Small intestine (tissue), 7 donors: ENCODE measurements around the gene KIF16B. TPM values are rescaled to one million over a fixed set of nuclear protein-coding genes. Genes with fewer than 3 reads are reported as not detected.
A peak's percentile ranks its signal among the peaks of the same experiment; 100 is the strongest.

Source experiments
- DNase-seq, 2 donors: peaks; one replicate each; pipeline versions ENCODE4 v3.0.0 to v3.0.0-alpha.2; 2013
- FAIRE-seq: peaks from 2 replicates; lab custom pipeline; 2012; peaks lifted over from hg19 to GRCh38; lab: Jason Lieb, UNC
- H3K27ac ChIP-seq, 3 donors: one replicate each; pipeline ENCODE4 v1.5.1; 2013; ENCODE audit warnings: low read length in 2 of 3, mild to moderate bottlenecking in 2 of 3, control low read depth in 1 of 3, inconsistent platforms in 1 of 3, low read depth in 1 of 3, moderate library complexity in 1 of 3
- H3K27me3 ChIP-seq, 3 donors: one replicate each; pipeline ENCODE4 v1.6.1; 2013; ENCODE audit warnings: low read length in 3 of 3, inconsistent platforms in 1 of 3; ENCODE audit not compliant: control insufficient read depth in 3 of 3, insufficient read depth in 3 of 3
- H3K36me3 ChIP-seq, 3 donors: one replicate each; pipeline ENCODE4 v1.6.1; 2013; ENCODE audit warnings: low read length in 3 of 3, inconsistent platforms in 1 of 3, low read depth in 1 of 3, mild to moderate bottlenecking in 1 of 3, moderate library complexity in 1 of 3; ENCODE audit not compliant: control insufficient read depth in 3 of 3, insufficient read depth in 2 of 3
- H3K4me1 ChIP-seq, 3 donors: one replicate each; pipeline ENCODE4 v1.6.1; 2013; ENCODE audit warnings: low read length in 2 of 3, inconsistent platforms in 1 of 3, low read depth in 1 of 3, mild to moderate bottlenecking in 1 of 3, moderate library complexity in 1 of 3; ENCODE audit not compliant: control insufficient read depth in 3 of 3, insufficient read depth in 2 of 3
- H3K4me3 ChIP-seq, 3 donors: one replicate each; pipeline ENCODE4 v1.5.1; 2013; ENCODE audit warnings: low read length in 3 of 3, control low read depth in 1 of 3, inconsistent platforms in 1 of 3, low read depth in 1 of 3, mild to moderate bottlenecking in 1 of 3, moderate library complexity in 1 of 3
- H3K9me3 ChIP-seq, 2 donors: one replicate each; pipeline ENCODE4 v1.6.1; 2013; ENCODE audit warnings: low read depth in 1 of 2, low read length in 1 of 2; ENCODE audit not compliant: control insufficient read depth in 2 of 2, insufficient read depth in 1 of 2
- WGBS, 3 donors: extraction: QIAGEN DNeasy Blood & Tissue Kit; methylation state at CpG; one replicate each; pipeline ENCODE4 v1.1.7; 2013; 5-methylcytosine and 5-hydroxymethylcytosine counted together
- polyA plus RNA-seq, 4 donors: library from polyadenylated mRNA; stranded (reverse) in 3 of 4; unstranded in 1 of 4; fragments of 200-250 nt in 3 of 4; fragments of 120-200 nt in 1 of 4; gene quantifications; one replicate each; pipeline versions ENCODE4 v1.2.1 to v1.2.3, GENCODE V29; 2013
- donor health status: healthy with polysubstance abuse.
- donor health status: control.
- donor health status: control.
- donor health status: Bipolar disorder and iron deficiency.
- donor health status: healthy.

Gene KIF16B
- polyA plus RNA-seq, 4 donors = 12.4 to 46.7 (median 28.0) TPM

DNA sequence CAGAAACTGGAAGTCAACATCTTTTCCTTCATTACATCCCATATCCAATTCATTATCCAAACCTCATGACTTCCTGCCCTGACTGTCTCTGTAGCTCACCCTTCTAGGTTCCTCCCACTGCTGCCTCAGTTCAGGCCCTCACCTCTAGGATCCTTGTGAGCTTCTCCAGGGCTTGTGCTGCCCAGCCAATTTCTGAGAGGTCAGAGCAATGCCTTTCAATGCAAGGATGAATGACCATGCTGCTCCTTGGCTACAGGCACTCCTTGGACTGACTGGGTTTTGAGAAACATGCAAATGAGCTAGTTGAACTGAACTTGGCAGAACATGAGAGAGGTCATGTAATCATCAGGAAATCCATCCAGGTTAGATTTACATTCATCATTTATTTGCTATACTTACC is 173.4 kb downstream of the KIF16B start:
- H3K27ac ChIP-seq = no peak overlapping the region
- no peaks in the 10 kb centered on the region for H3K4me1 ChIP-seq
- no peak overlapping the region for H3K4me3 ChIP-seq
- H3K9me3 ChIP-seq = no peaks in the 10 kb centered on the region
- no peak for DNase-seq
- H3K36me3 ChIP-seq = peaks cover 2 to 14% (median 11%) of the 10 kb centered on the region in 3 donors
- FAIRE-seq = no peak
- no peaks in the 10 kb centered on the region for H3K27me3 ChIP-seq

DNA sequence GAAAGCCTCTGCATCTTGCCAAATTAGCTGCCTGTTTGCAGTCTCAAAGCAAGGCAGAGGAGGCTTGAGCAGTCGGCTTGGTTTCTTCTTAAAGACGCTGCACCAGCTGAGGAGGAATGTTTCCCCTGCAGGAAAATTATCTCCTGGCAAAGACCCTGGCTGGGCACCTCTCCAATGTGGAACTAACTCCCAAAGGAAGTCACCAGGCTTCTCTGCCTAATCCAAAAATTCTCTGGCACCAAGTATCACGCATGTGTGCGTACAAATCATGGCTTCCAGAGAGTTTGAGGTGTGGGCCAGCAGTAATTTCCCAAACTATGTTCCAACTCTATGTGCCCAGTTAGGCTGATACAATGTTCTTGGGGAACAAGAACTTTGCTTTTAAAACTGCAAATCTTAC is 176.2 kb downstream of the KIF16B start:
- H3K4me1 ChIP-seq = peaks cover 0 to 4% (median 2%) of the 10 kb centered on the region in 3 donors
- 66 to 88% (median 77%) methylated on average over 4 of the region's 4 CpGs for WGBS, 3 donors
- no peaks in the 10 kb centered on the region for H3K27me3 ChIP-seq
- DNase-seq = no peak
- no peak for FAIRE-seq
- H3K4me3 ChIP-seq = no peak overlapping the region
- H3K36me3 ChIP-seq = peaks cover 0 to 9% (median 2%) of the 10 kb centered on the region in 3 donors
- no peaks in the 10 kb centered on the region for H3K9me3 ChIP-seq
- H3K27ac ChIP-seq = no peak overlapping the region

DNA sequence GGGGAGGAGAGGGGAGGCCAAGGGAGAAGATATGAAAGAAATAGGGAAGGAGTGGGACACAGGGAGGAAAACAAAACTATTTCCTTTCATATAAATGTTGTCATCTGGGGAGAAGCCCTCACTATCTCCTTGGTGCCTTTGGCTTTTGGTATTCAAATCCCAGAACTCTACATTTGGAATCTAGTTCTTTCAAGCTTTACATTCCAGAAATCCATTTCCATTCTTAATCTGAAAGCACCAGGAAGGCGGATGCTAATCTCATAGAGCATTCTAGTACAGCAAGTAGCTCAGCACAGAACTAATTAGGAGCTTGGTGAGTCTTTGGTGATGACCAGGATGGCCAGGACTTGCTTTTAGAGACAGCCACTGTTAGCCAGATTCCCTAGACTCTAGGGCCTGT is 177.9 kb downstream of the KIF16B start:
- FAIRE-seq = no peak
- H3K4me1 ChIP-seq = peaks cover 0 to 4% (median 2%) of the 10 kb centered on the region in 3 donors
- no peak overlapping the region for H3K4me3 ChIP-seq
- WGBS, 3 donors = 82 to 97% (median 91%) methylated on average over 1 of the region's 1 CpG
- H3K27me3 ChIP-seq = no peaks in the 10 kb centered on the region
- peaks cover 0 to 13% (median 3%) of the 10 kb centered on the region in 3 donors for H3K36me3 ChIP-seq
- no peak for DNase-seq
- no peak overlapping the region for H3K27ac ChIP-seq
- H3K9me3 ChIP-seq = no peaks in the 10 kb centered on the region

DNA sequence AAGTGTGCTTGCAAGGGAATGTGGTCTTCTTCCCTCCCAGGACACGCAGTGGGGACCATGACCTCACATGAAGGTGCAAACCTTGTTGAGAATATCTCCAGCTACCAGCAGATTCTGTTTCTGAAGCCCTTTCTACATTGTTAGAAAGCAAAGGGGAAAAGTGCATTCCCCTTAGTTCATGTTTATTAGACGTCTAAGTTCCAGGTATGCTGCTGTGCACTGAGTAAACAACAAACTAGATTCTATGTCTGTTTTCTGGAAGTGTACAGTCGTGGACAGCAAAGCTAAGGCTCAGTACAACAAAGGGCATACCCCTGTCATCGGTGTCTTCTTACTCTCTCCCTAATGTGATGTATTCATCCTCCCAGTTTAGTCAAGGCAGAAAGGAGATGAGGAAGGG is 178.5 kb downstream of the KIF16B start:
- H3K27ac ChIP-seq = no peak overlapping the region
- WGBS, 3 donors = 75 to 88% (median 88%) methylated on average over 4 of the region's 4 CpGs
- H3K9me3 ChIP-seq = no peaks in the 10 kb centered on the region
- H3K4me1 ChIP-seq = peaks cover 0 to 4% (median 2%) of the 10 kb centered on the region in 3 donors
- no peak overlapping the region for H3K4me3 ChIP-seq
- H3K36me3 ChIP-seq = peaks cover 0 to 11% (median 3%) of the 10 kb centered on the region in 3 donors
- DNase-seq = no peak
- no peak for FAIRE-seq
- no peaks in the 10 kb centered on the region for H3K27me3 ChIP-seq

DNA sequence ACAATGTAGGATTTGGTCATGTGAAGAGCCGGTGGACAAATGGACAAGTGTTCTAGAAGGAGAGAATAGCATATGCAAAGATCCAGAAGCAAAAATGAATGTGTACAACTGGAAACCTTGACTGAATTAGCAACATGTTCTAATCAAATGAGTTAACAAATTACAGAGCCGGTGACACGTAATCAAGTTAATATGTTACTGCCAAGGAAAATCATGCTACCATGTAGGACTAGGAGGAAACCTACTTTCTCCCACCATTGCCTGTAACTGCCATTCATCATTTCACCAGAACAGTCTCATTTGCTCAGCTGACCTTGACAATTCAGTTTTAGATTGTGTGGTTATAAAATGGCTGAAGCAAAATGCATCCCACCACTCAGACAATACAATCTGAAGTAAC is 179.4 kb downstream of the KIF16B start:
- peaks cover 0 to 4% (median 2%) of the 10 kb centered on the region in 3 donors for H3K4me1 ChIP-seq
- H3K9me3 ChIP-seq = no peaks in the 10 kb centered on the region
- 64 to 87% (median 64%) methylated on average over 3 of the region's 3 CpGs for WGBS, 3 donors
- no peak overlapping the region for H3K27ac ChIP-seq
- DNase-seq (peak in 1 of 2 donors; percentile 20), FAIRE-seq (no peak)
- no peaks in the 10 kb centered on the region for H3K27me3 ChIP-seq
- peaks cover 0 to 5% (median 3%) of the 10 kb centered on the region in 3 donors for H3K36me3 ChIP-seq
- H3K4me3 ChIP-seq = no peak overlapping the region

DNA sequence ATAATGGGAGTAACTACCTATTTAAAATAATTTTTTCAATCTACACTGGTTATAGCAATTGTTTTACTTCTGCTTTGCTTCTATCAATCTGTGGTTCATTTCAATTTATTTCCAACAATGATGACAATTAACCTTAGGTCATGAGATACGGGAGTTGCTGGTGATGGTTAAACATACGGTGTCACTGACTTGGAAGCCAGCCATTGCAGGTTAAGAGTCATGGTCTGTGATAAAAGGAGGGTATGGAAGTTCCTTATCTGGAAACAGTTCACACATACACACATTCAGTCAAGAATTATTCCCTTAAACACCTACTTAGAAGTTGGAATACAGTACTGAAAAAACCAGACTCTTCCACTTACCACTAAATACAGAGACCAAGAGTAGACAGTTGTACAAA is 180.0 kb downstream of the KIF16B start:
- FAIRE-seq (peak; percentile 72), DNase-seq (peak; percentile 32 to 78)
- Histone ChIP-seq H3K4me3 (no peak overlapping the region), H3K4me1 (peaks cover 0 to 4% (median 2%) of the 10 kb centered on the region in 3 donors), H3K27me3 (no peaks in the 10 kb centered on the region), H3K27ac (no peak overlapping the region), H3K36me3 (peaks cover 0 to 7% (median 3%) of the 10 kb centered on the region in 3 donors), H3K9me3 (no peaks in the 10 kb centered on the region)
- WGBS, 3 donors = 14 to 56% (median 33%) methylated on average over 2 of the region's 2 CpGs

DNA sequence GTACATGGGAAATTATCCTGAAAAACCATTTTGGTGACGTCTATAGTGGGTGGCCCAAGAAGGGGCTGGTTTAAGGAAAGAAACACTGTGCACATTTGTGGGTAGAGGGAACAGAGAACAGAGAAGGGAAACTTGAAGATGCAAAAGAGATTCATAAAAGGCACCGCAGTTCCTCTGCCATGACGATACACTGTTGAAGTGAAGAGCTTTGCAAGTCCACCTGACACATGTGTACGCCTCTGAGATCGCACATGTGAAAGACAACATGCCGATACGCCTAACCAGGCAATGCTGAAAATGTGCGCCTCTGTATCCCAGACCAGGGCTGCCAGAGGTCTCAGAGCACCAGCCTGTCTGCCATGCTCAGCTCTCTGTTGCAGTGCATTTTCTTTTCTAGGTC is 180.9 kb downstream of the KIF16B start:
- no peak overlapping the region for H3K27ac ChIP-seq
- FAIRE-seq (no peak), DNase-seq (no peak)

DNA sequence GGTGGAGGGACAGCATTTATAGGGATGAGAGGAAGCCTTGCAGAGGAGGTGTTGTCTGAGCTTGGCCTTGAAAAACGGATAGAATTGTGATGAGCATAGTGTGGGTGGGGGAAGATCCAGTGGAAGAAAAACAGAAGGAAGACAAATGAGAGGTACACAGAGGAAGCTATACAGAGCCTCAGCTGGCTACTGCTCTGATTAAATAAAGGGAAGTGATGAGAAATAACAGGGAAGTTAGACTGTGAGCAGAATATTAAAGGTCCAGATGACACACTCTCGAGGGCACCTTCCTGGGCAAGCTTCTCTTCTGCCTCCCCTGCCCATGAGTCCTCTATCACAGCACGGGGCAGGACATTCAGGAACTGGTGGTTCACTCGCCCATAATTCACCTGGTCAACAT is 182.3 kb downstream of the KIF16B start:
- DNase-seq (no peak), FAIRE-seq (no peak)
- WGBS, 3 donors = 74 to 91% (median 77%) methylated on average over 4 of the region's 4 CpGs
- peaks cover 0 to 4% (median 2%) of the 10 kb centered on the region in 3 donors for H3K4me1 ChIP-seq
- H3K36me3 ChIP-seq = peaks cover 3 to 9% (median 5%) of the 10 kb centered on the region in 3 donors
- no peaks in the 10 kb centered on the region for H3K9me3 ChIP-seq
- no peaks in the 10 kb centered on the region for H3K27me3 ChIP-seq
- H3K27ac ChIP-seq = no peak overlapping the region
- H3K4me3 ChIP-seq = no peak overlapping the region

More for the DNA sequence above, 180.9 kb downstream of the KIF16B start:
- Histone ChIP-seq H3K4me1 (peaks cover 0 to 4% (median 2%) of the 10 kb centered on the region in 3 donors), H3K36me3 (peaks cover 3 to 9% (median 3%) of the 10 kb centered on the region in 3 donors), H3K9me3 (no peaks in the 10 kb centered on the region), H3K4me3 (no peak overlapping the region), H3K27me3 (no peaks in the 10 kb centered on the region)
- WGBS, 3 donors = 88 to 97% (median 89%) methylated on average over 8 of the region's 8 CpGs

DNA sequence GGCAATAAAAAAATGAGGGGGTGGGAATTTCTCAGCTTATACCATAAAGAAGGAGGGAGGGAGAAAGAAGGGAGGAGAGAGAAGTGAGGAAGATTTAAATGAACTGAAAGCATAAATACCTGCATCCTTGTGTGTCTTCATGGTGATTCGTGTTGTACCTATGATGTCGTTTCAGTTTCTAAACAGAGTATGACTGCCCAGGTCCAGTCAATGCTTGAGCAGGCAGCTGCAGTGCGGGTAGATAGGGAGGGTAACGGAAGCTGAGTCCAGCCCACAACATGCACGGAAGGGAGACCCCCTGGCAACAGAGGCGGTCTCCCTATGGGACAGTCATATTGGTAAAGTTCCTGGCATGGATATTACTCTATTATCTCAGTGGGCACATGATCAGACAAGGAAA is 184.5 kb downstream of the KIF16B start:
- Histone ChIP-seq H3K27ac (no peak overlapping the region), H3K27me3 (no peaks in the 10 kb centered on the region), H3K36me3 (peaks cover 3 to 12% (median 5%) of the 10 kb centered on the region in 3 donors), H3K9me3 (no peaks in the 10 kb centered on the region), H3K4me3 (no peak overlapping the region), H3K4me1 (peaks cover 0 to 2% (median 0%) of the 10 kb centered on the region in 3 donors)
- 94 to 96% (median 94%) methylated on average over 6 of the region's 6 CpGs for WGBS, 3 donors
- no peak for FAIRE-seq
- no peak for DNase-seq
